GM12878 (cell line): Measurements from ENCODE around the gene IQGAP1. TPM values are rescaled to one million over a fixed set of nuclear protein-coding genes. Genes with fewer than 3 reads are reported as not detected.

ENCODE experiments used
- ATAC-seq: fragments of 200-7000 bp; cut with Tn5 transposase; 3 replicates; pipeline ENCODE4 v1.9.1; 2020; ENCODE audit warnings: mild to moderate bottlenecking, moderate library complexity
- BruUV-seq: library from RNA; stranded (reverse); fragments of 400-500 nt; replicated peaks from 2 replicates; lab custom pipeline; 2021; lab: Mats Ljungman, UMichigan
- CTCF ChIA-PET: fragments of 300-600 bp; sonication (Branson Sonifier 250); formaldehyde crosslinking; extraction: SDS; loops from one replicate; lab custom pipeline; 2021; ENCODE audit warnings: inconsistent platforms; lab: Yijun Ruan, JAX
- POLR2A ChIA-PET: fragments of 350-600 bp; formaldehyde crosslinking; extraction: SDS; loops from one replicate; lab custom pipeline; 2021; ENCODE audit warnings: inconsistent platforms; lab: Charles Lee
- RAD21 ChIA-PET: fragments of 300-600 bp; sonication (Branson Sonifier 250); formaldehyde crosslinking; loops from one replicate; lab custom pipeline; 2023; ENCODE audit warnings: antibody characterized with exemption; ENCODE audit not compliant: unreplicated experiment; lab: Charles Lee
- SMC1A ChIA-PET: fragments of 300-600 bp; sonication (Branson Sonifier 250); formaldehyde crosslinking; loops from one replicate; lab custom pipeline; 2023; ENCODE audit not compliant: unreplicated experiment, uncharacterized antibody; lab: Charles Lee
- DNase-seq: peaks from one replicate; pipeline ENCODE4 v3.0.0-alpha.2; 2011; ENCODE audit warnings: low read depth, low spot score
- FAIRE-seq: peaks from 3 replicates; lab custom pipeline; 2011; peaks lifted over from hg19 to GRCh38; lab: Jason Lieb, UNC
- H2AFZ ChIP-seq: 2 replicates; pipeline ENCODE4 v1.6.0; 2011; ENCODE audit warnings: low read depth, low read length, control low read depth; ENCODE audit not compliant: control insufficient read depth
- H3K27ac ChIP-seq: 2 replicates; pipeline ENCODE4 v1.5.1; 2011; ENCODE audit warnings: control low read depth; ENCODE audit not compliant: control insufficient read depth, insufficient read depth
- H3K27me3 ChIP-seq, 2 experiments: replicated peaks in 1 of 2; 2 replicates each; pipeline versions ENCODE4 v1.6.0 to v1.6.1; 2011; ENCODE audit warnings: low read length in 1 of 2; ENCODE audit not compliant: control insufficient read depth in 2 of 2, insufficient read depth in 2 of 2
- H3K36me3 ChIP-seq, 2 experiments: 2 replicates each; pipeline ENCODE4 v1.5.1; 2011; ENCODE audit warnings: low read length in 1 of 2; ENCODE audit not compliant: control insufficient read depth in 2 of 2, insufficient read depth in 2 of 2
- H3K4me1 ChIP-seq: 2 replicates; pipeline ENCODE4 v1.6.1; 2011; ENCODE audit warnings: mild to moderate bottlenecking, low read length, moderate library complexity, mixed read lengths; ENCODE audit not compliant: control insufficient read depth, insufficient read depth
- H3K4me2 ChIP-seq: 2 replicates; pipeline ENCODE4 v1.6.0; 2011; ENCODE audit warnings: control low read depth; ENCODE audit not compliant: control insufficient read depth, insufficient read depth
- H3K4me3 ChIP-seq: fragments of 200-600 bp; sonication (generic); 2 replicates; pipeline ENCODE4 v1.5.1; 2016
- H3K79me2 ChIP-seq: 2 replicates; pipeline ENCODE4 v1.6.0; 2011; ENCODE audit warnings: low read length; ENCODE audit not compliant: control insufficient read depth, insufficient read depth
- H3K9ac ChIP-seq: 2 replicates; pipeline ENCODE4 v1.8.0; 2011; ENCODE audit warnings: low read length, control low read depth, mixed read lengths; ENCODE audit not compliant: control insufficient read depth, insufficient read depth
- H3K9me3 ChIP-seq: replicated peaks from 3 replicates; pipeline ENCODE4 v1.5.1; 2011; ENCODE audit warnings: mild to moderate bottlenecking, low read length; ENCODE audit not compliant: control insufficient read depth, insufficient read depth
- H4K20me1 ChIP-seq: 2 replicates; pipeline ENCODE4 v1.6.0; 2011; ENCODE audit not compliant: control insufficient read depth, insufficient read depth
- BACH1 ChIP-seq: fragments of 450-650 bp; IDR thresholded peaks from 2 replicates; pipeline ENCODE4 v1.6.1; 2017; ENCODE audit warnings: mild to moderate bottlenecking, borderline replicate concordance
- ESRRA ChIP-seq: IDR thresholded peaks from 2 replicates; pipeline ENCODE4 v1.6.1; 2012; ENCODE audit warnings: mild to moderate bottlenecking, low read length, improper control_type of control experiment
- KDM1A ChIP-seq: fragments of 200-600 bp; sonication (generic); IDR thresholded peaks from 2 replicates; pipeline ENCODE4 v1.6.1; 2016; ENCODE audit warnings: borderline replicate concordance
- MTA3 ChIP-seq: IDR thresholded peaks from 2 replicates; pipeline ENCODE4 v1.6.1; 2012; ENCODE audit warnings: low read length, inconsistent platforms, borderline replicate concordance
- MYC ChIP-seq: IDR thresholded peaks from 2 replicates; pipeline ENCODE4 v1.6.1; 2011; ENCODE audit warnings: mild to moderate bottlenecking, low read length, moderate library complexity, inconsistent platforms; ENCODE audit not compliant: insufficient read depth, insufficient replicate concordance, insufficient read length, severe bottlenecking
- RBBP5 ChIP-seq: fragments of 200-600 bp; sonication (generic); conservative IDR thresholded peaks from 2 replicates; pipeline ENCODE4 v1.6.1; 2016
- RUNX3 ChIP-seq: IDR thresholded peaks from 2 replicates; pipeline ENCODE4 v1.6.1; 2012; ENCODE audit warnings: low read length, inconsistent platforms
- SMAD1 ChIP-seq: fragments of 450-650 bp; IDR thresholded peaks from 2 replicates; pipeline ENCODE4 v1.6.1; 2018; ENCODE audit warnings: mild to moderate bottlenecking, low read depth; ENCODE audit not compliant: partially characterized antibody
- SREBF1 ChIP-seq: IDR thresholded peaks from 2 replicates; pipeline ENCODE4 v1.6.1; 2012; ENCODE audit warnings: mild to moderate bottlenecking, low read length
- ZNF384 ChIP-seq: IDR thresholded peaks from 2 replicates; pipeline ENCODE4 v1.6.1; 2012; ENCODE audit warnings: low read depth, mild to moderate bottlenecking, low read length, improper control_type of control experiment, borderline replicate concordance
- WGBS: methylation state at CpG from one replicate; pipeline ENCODE4 v1.1.6; 2016; ENCODE audit warnings: low lambda C conversion rate; ENCODE audit not compliant: insufficient replicate concordance, insufficient coverage; ENCODE audit errors: missing lambda C conversion rate; 5-methylcytosine and 5-hydroxymethylcytosine counted together
- in situ Hi-C: fragments of 300-500 bp; cut with MboI; formaldehyde crosslinking; loops from 9 replicates; pipeline ENCODE4 v1.14.3; 2018; ENCODE audit warnings: mixed read lengths
- intact Hi-C: fragments of 100-400 bp; cut with micrococcal nuclease; formaldehyde crosslinking; loops from one replicate; pipeline ENCODE4 v1.14.2; 2022; ENCODE audit not compliant: unreplicated experiment
- polyA plus RNA-seq, 11 experiments: library from polyadenylated mRNA; depleted of rRNA in 4 of 11; unstranded in 6 of 11; stranded (reverse) in 5 of 11; fragments of >200 nt; fragmentation: Nextera tagmentation in 4 of 11; fragmentation: Illumina TruSeq in 1 of 11; extraction: Ambion mirVana in 4 of 11; extraction: Trizol in 1 of 11; gene quantifications; 1 replicate in 1 of 11; 2 replicates in 10 of 11; pipeline versions ENCODE4 v1.2.1 to v1.2.3, GENCODE V29; 2011 to 2016; ENCODE audit warnings: inconsistent platforms in 2 of 11, missing spikeins in 2 of 11, low read depth in 1 of 11
- total RNA-seq, 4 experiments: library from RNA; depleted of rRNA in 3 of 4; stranded (reverse); fragments of >200 nt in 3 of 4; fragmentation: Illumina TruSeq in 1 of 4; extraction: Trizol in 1 of 4; gene quantifications; 2 replicates each; pipeline versions ENCODE4 v1.2.1 to v1.2.3, GENCODE V29; 2013 to 2021
- TF ChIP-seq, protein P1 (sequence below): fragments of 450-650 bp; IDR thresholded peaks from 2 replicates; pipeline ENCODE4 v1.6.1; 2016; ENCODE audit warnings: mild to moderate bottlenecking
- TF ChIP-seq, protein P2 (sequence below): fragments of 450-650 bp; conservative IDR thresholded peaks from 2 replicates; pipeline ENCODE4 v1.6.1; 2017; ENCODE audit warnings: mild to moderate bottlenecking, moderate library complexity

Gene IQGAP1
- total and polyA plus RNA-seq, 10 of the 15 experiments (the other 5 are each of a cell fraction or from before 2014, with no cell fraction given): 65.2 to 250 (median 112) TPM

- Histone ChIP-seq H3K4me1 (no peaks in the 10 kb centered on the region), H3K36me3 (peaks cover 7 to 41% of the 10 kb centered on the region in 2 experiments), H2AFZ (no peak overlapping the region), H3K27me3 (no peaks in the 10 kb centered on the region), H3K9me3 (no peaks in the 10 kb centered on the region), H3K9ac (no peak overlapping the region), H4K20me1 (no peaks in the 10 kb centered on the region), H3K27ac (no peak overlapping the region), H3K4me2 (no peak overlapping the region), H3K4me3 (no peak overlapping the region), H3K79me2 (no peaks in the 10 kb centered on the region)
- DNase-seq: no peak
- SMC1A ChIA-PET: interaction anchor here (0.7 to 7.9 kb wide), 15 partner anchors 9 to 188 kb away, joined by 3 to 107 read pairs (median 7); no protein-coding TSS in a partner anchor
- POLR2A ChIA-PET: interaction anchor here (0.6 to 0.9 kb wide), 5 partner anchors 19 to 175 kb away, joined by 3 to 7 read pairs (median 4); no protein-coding TSS in a partner anchor
- no peak for FAIRE-seq
- in situ Hi-C loops: no loop called here
- RAD21 ChIA-PET: interaction anchor here (0.6 to 5.6 kb wide), 9 partner anchors 76 to 307 kb away, joined by 3 to 59 read pairs (median 4); no protein-coding TSS in a partner anchor
- 89% methylated on average over 3 of the region's 3 CpGs for WGBS
- CTCF ChIA-PET: interaction anchor here (0.6 to 6.2 kb wide), 23 partner anchors 8 to 451 kb away, joined by 3 to 98 read pairs (median 6); partner anchors contain the start of gene HDDC3
- TF ChIP-seq ZNF384 (peak; percentile 46; the same call in 1 of the 2 replicates), RBBP5 (no peak), RUNX3 (peak; percentile 76), ESRRA (no peak), KDM1A (no peak), SREBF1 (no peak), MTA3 (no peak), BACH1 (no peak), MYC (no peak), SMAD1 (no peak)
- TF ChIP-seq, protein P1, sequence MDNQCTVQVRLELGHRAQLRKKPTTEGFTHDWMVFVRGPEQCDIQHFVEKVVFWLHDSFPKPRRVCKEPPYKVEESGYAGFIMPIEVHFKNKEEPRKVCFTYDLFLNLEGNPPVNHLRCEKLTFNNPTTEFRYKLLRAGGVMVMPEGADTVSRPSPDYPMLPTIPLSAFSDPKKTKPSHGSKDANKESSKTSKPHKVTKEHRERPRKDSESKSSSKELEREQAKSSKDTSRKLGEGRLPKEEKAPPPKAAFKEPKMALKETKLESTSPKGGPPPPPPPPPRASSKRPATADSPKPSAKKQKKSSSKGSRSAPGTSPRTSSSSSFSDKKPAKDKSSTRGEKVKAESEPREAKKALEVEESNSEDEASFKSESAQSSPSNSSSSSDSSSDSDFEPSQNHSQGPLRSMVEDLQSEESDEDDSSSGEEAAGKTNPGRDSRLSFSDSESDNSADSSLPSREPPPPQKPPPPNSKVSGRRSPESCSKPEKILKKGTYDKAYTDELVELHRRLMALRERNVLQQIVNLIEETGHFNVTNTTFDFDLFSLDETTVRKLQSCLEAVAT: no peak
- TF ChIP-seq, protein P2, sequence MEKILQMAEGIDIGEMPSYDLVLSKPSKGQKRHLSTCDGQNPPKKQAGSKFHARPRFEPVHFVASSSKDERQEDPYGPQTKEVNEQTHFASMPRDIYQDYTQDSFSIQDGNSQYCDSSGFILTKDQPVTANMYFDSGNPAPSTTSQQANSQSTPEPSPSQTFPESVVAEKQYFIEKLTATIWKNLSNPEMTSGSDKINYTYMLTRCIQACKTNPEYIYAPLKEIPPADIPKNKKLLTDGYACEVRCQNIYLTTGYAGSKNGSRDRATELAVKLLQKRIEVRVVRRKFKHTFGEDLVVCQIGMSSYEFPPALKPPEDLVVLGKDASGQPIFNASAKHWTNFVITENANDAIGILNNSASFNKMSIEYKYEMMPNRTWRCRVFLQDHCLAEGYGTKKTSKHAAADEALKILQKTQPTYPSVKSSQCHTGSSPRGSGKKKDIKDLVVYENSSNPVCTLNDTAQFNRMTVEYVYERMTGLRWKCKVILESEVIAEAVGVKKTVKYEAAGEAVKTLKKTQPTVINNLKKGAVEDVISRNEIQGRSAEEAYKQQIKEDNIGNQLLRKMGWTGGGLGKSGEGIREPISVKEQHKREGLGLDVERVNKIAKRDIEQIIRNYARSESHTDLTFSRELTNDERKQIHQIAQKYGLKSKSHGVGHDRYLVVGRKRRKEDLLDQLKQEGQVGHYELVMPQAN: no peak
- BruUV-seq: no TSS peak
- peak; percentile 47; the same call in 1 of the 3 replicates for ATAC-seq
- intact Hi-C loops: loop anchor here (10.0 kb wide), 1 partner anchor 794 kb away; no protein-coding TSS in a partner anchor
Observed at GRCh38 chr15:90481023-90481422, 93.0 kb downstream of the IQGAP1 start.
